ENCODE measurements around the gene PEAR1.

Gene PEAR1

GRCh38 chr1:156942176-156942575 lies 48.7 kb downstream of the PEAR1 start:
- DNase-seq, result no peak

DNA sequence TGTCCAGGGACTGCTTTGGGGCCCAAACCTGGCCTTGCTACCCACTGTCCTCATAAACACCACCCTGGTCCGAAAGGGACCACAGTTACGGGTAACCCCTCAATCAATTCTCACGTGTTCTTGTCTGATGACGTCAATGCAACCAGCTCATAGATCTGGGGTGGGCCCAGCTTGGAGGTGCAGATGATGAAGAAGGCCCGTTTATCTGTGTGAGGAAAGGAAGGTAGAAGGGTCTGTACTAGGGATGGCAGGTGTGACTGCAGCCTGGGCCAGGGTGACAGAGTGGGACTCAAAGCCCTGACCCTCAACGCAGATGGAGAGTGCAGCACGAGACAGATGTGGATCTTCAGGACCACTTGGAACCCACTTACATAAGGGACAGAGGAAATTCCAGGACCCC lies 49.1 kb downstream of the PEAR1 start:
- DNase-seq, result no peak

GRCh38 chr1:156943756-156944155 lies 50.2 kb downstream of the PEAR1 start:
- no peak for DNase-seq

GRCh38 chr1:156944268-156944667 lies 50.8 kb downstream of the PEAR1 start:
- no peak for DNase-seq

DNA sequence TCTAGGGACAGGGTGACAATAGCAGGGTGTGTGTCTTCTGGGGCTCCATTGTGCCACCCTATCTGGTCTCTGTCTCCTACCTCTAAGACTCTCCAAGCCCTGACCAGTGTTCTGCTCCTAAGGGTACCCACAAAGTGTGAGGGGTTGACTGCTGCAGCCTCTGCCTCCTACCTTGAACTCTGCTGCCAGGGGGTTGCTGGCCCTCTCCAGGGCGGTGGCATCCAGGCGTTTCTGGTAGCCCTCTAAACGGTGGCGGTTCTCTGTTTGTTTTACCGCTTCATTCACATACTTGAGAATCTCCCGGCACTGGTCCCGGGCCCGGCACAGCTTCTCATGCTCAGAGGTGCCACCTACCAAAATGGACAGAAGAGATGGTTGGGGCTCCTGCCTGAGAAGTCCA lies 51.3 kb downstream of the PEAR1 start:
- DNase-seq, result no peak

- DNase-seq, result no peak
These were observed 52.6 kb downstream of the PEAR1 start for GRCh38 chr1:156945881-156946661.

- DNase-seq, result no peak
These were observed 53.6 kb downstream of the PEAR1 start for GRCh38 chr1:156947127-156947526.

GRCh38 chr1:156947818-156948525 lies 54.5 kb downstream of the PEAR1 start:
- DNase-seq, result no peak

GRCh38 chr1:156948708-156949107 lies 55.2 kb downstream of the PEAR1 start:
- no peak for DNase-seq

DNA sequence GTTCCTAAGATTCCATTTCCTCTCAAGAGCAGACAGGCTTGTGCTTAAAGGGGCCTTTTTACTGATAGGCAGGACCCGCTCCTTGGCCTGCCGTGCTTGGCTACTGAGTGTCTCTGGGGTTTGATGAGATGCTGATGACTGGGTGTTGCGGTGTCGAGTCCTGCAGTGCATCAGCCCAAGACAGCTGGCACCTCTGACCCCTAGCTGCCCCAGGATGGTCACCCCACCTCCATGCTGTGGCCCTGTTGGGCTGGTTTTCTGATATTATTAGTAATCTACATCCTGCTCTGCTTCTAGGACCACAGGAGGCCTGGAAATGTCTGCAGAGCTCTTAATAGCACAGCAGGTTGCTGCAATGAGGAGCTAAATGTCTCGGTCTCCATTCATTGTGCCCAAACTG lies 55.6 kb downstream of the PEAR1 start:
- no peak for DNase-seq

DNA sequence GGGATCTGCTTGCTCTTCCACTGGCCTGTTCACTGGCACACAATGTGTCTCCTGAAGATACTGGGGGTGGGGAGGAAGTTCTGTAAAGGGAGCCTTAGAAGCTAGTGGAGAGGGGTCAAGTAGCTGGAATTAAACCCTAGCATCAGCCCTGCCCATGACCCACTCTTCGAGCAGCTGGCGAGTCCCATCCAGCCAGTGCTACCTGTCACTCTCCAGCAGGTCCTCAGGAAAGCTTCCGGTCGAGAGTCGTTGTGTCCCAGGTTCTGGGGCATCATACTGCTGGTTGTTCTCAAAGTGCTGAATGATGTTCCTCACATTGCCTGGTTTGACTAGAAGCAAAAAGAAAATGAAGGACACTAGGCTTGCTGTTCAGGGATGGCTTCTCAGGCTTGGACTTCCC lies 57.9 kb downstream of the PEAR1 start:
- DNase-seq, result no peak

GRCh38 chr1:156953571-156953970 lies 60.1 kb downstream of the PEAR1 start:
- DNase-seq, result no peak

DNA sequence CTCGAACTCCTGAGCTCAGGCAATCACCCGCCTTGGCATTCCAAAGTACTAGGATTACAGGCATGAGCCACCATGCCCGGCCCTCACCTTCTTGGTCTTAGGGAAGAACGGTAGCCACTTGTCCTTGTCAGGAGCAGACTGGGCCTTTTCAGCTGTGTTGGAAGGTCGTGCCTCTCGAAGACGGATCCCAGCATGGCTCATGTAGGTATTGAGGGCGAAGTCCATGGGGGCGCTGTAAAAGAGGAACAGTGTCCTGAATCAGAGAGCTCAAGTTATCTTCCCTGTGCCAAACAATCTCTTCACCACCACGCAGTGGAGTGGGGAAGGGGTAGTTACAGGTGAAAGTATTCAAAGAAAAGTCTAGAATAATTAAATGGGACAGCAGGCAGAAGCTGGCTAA lies 62.8 kb downstream of the PEAR1 start:
- no peak for DNase-seq

DNA sequence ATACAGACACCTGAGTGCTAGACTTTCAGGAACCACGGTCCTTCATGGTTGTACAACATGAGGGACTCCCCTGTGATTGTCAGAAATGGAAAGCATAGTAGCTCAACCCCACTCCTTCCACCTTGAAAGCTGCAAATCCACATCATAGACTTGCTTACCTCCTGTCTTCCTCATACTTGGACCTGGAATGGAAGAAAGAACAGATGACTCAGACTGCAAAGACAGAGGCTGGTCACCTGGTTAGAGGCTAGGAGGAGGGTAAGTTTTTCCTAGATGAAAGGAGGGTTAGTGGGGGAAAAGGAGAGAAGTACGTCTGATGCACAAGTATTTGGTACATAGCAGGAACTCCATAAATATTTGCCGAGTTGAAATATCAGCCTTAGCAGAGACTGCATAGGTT lies 64.1 kb downstream of the PEAR1 start:
- DNase-seq, result no peak

DNA sequence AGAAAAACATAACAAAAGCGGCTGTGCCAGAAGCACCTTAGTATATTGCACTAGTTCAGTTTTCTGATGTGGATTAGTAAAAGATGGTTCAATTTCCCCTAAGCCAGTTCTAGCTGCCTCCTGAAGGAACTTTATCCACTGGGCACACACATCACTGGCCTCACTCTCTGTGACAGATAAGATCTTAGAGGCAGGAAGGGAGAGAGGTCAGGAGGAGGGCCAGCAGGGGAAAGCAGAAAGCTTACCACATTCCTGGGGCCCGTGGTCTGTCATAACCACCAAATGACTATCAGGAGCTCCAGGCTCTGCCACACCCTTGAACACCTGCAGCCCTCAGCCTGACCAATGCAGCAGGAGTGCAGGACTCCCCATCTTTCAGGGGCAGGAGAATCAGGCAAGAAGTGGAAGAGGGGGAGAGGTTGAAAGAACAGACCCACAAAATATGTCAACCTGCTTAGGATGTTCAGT lies 64.8 kb downstream of the PEAR1 start:
- no peak for DNase-seq

DNA sequence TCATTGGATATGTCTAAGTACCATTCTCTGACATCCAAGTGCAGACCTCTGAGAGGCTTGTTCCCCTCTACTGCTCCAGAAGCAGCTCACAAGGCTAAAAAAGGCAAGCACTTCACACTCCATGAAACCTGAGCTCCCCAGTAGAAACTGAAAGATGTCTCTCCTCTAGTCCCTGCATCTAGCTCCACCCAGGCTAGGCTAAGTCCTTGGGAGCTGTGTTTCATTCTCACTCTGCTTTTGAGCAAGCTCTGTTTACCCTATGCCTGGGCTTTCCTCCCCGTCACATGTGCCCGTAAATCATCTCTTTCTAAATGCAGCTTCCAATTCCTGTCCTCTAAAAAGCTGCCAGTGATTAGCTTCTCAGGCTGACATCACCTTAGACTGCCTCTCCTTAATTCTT lies 65.9 kb downstream of the PEAR1 start:
- DNase-seq, result no peak

DNA sequence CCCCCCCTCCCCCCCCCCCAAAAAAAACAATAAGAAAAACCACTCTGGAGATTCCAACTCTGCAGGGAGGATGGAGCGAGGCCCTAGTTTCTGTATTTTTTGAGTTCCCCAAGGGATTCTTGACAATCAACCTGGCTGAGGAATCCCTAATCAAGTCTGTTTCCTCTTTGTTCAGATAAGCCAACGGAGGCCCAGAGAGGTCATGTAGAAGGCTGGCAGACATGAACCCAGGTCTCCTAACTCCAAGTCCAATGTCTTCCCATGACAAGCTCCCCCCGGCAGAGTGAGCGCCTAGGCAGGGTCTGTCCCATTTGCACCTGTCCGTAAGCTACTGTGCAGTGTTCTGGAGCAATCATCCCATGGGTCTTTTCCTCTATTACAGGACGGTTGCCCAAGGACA lies 66.4 kb downstream of the PEAR1 start:
- no peak for DNase-seq

DNA sequence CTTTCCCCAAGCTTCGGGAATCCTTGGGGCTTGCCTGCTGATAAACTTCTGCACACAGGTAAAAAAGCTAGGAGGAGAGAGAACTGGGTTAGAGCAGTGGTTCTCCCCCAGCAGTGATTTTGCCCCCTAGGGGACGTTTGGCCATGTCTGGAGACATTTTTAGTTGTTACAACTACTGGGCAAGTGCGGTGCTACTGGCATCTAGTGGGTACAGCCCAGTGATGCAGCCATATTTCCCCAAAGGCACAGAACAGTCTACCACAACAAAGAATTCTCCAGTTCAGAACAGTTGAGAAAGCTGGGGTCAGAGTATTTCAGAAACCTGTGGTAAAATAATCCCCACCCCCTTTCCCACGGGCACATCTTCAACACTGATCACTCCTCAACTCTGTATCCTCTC lies 68.2 kb downstream of the PEAR1 start:
- peak; percentile 46 for DNase-seq

- DNase-seq, result peak; percentile 38
These were observed 70.1 kb downstream of the PEAR1 start for GRCh38 chr1:156963621-156964020.

- no peak for DNase-seq
These were observed 70.9 kb downstream of the PEAR1 start for GRCh38 chr1:156964441-156964840.
